GM12891 (cell line): ENCODE results near the gene LANCL3.

Experiments used
- DNase-seq: peaks from one replicate; pipeline ENCODE4 v3.0.0; 2011; ENCODE audit warnings: low spot score; ENCODE audit not compliant: insufficient read length
- FAIRE-seq: peaks from 2 replicates; lab custom pipeline; 2011; peaks lifted over from hg19 to GRCh38; lab: Jason Lieb, UNC
- PAX5 ChIP-seq: IDR thresholded peaks from 2 replicates; pipeline ENCODE4 v1.6.1; 2011; ENCODE audit warnings: low read length, moderate library complexity, mild to moderate bottlenecking; ENCODE audit not compliant: insufficient read depth, severe bottlenecking
- POLR2A ChIP-seq: IDR thresholded peaks from 2 replicates; pipeline ENCODE4 v1.6.1; 2011; ENCODE audit warnings: low read depth, low read length, control low read depth
- POLR2AphosphoS5 ChIP-seq: IDR thresholded peaks from 2 replicates; pipeline ENCODE4 v1.6.1; 2011; ENCODE audit warnings: low read depth, low read length, control low read depth
- POU2F2 ChIP-seq: IDR thresholded peaks from 2 replicates; pipeline ENCODE4 v1.6.1; 2011; ENCODE audit warnings: low read depth, mild to moderate bottlenecking, control low read depth, low read length, moderate library complexity
- SPI1 ChIP-seq: IDR thresholded peaks from 2 replicates; pipeline ENCODE4 v1.6.1; 2011; ENCODE audit warnings: low read depth, low read length, control low read depth
- TAF1 ChIP-seq: IDR thresholded peaks from 2 replicates; pipeline ENCODE4 v1.6.1; 2011; ENCODE audit warnings: low read depth, low read length, control low read depth

The LANCL3 gene

DNA sequence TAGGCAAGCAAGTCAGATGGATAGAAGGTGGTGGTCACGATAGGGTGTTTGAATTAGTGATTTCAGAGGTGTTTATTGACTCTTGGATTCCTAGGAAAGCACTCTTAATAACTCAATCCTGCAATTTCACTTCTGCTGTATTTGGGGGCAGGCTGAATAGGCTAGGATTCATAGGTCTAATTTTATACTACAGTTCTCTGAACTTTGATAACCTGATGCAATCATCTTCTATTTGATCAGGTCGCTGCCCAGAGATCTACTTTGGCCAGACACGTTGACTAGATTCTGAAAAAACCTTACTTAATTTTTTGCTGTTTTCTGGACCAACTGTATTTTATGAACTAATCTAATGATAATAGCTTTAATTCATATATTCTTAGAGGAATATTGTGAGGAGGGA lies 140.5 kb downstream of the LANCL3 start:
- DNase-seq = no peak
- FAIRE-seq = no peak
- no peak for TF ChIP-seq SPI1
- no peak for TF ChIP-seq POLR2A
- no peak for TF ChIP-seq POLR2AphosphoS5
- no peak for TF ChIP-seq POU2F2
- no peak for TF ChIP-seq PAX5
- TF ChIP-seq TAF1 = no peak

- DNase-seq = no peak
- FAIRE-seq = no peak
- TF ChIP-seq PAX5 = no peak
- TF ChIP-seq SPI1 = no peak
- no peak for TF ChIP-seq POLR2AphosphoS5
- no peak for TF ChIP-seq POLR2A
Observed at GRCh38 chrX:37712458-37712857, 141.0 kb downstream of the LANCL3 start.

DNA sequence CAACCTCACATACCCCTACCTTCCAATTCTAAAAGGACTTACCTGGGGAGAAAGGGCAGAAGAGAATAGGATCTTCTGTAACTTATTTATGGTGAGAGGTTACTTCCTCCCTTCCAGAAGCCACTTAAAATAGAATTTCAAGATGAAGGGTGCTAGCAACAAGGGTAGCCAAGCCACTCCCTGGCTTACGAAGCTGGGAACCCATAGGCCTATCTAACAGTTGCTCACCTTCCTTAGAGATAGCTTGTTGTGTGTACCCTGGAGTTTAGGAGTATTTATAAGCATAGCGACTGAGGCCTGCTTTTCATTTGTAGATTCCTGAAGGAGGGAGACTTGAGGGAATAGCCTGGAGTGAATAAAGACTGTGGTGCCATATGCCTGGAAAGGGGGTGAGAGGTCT lies 143.0 kb downstream of the LANCL3 start:
- no peak for TF ChIP-seq POLR2AphosphoS5
- no peak for TF ChIP-seq POLR2A
- TF ChIP-seq TAF1 = no peak
- TF ChIP-seq PAX5 = no peak
- TF ChIP-seq POU2F2 = no peak
- FAIRE-seq = no peak
- DNase-seq = no peak

GRCh38 chrX:37716602-37717001 lies 145.1 kb downstream of the LANCL3 start:
- TF ChIP-seq TAF1 (no peak), PAX5 (no peak), SPI1 (no peak), POU2F2 (no peak), POLR2AphosphoS5 (no peak), POLR2A (no peak)
- FAIRE-seq (no peak), DNase-seq (no peak)

GRCh38 chrX:37717708-37718107 lies 146.2 kb downstream of the LANCL3 start:
- FAIRE-seq = no peak
- no peak for TF ChIP-seq PAX5
- no peak for TF ChIP-seq SPI1
- TF ChIP-seq POLR2AphosphoS5 = no peak
- no peak for TF ChIP-seq POU2F2
- TF ChIP-seq POLR2A = no peak
- no peak for TF ChIP-seq TAF1
- DNase-seq = no peak

GRCh38 chrX:37722595-37722994 lies 151.1 kb downstream of the LANCL3 start:
- FAIRE-seq = no peak
- no peak for DNase-seq
- TF ChIP-seq TAF1 (no peak), SPI1 (no peak), POU2F2 (no peak), POLR2A (no peak), PAX5 (no peak), POLR2AphosphoS5 (no peak)

DNA sequence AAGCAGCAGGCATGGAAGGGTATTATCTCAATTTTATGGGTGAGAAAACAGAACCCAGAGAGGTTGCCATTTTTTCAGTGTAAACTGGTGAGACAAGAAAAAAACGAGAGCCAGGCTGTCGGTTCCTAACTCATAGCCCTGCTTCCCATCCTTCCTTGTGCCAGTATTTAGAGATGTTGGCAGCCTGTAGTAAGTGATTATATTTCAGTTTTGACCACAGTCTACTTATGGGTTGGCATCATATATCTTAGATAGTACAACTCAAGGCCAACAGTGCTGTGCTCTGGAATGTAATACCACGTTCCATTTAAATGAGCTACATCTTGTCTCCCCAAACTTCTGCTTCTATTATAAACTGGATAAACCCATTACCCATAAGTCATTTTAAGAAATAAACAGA lies 154.9 kb downstream of the LANCL3 start:
- FAIRE-seq (no peak), DNase-seq (no peak)
- TF ChIP-seq SPI1 = no peak
- TF ChIP-seq POU2F2 = no peak
- TF ChIP-seq TAF1 = no peak
